Thyroid gland (tissue), 4 donors: Measurements from ENCODE around the gene DIP2C. TPM values are rescaled to one million over a fixed set of nuclear protein-coding genes. Genes with fewer than 3 reads are reported as not detected.
A peak's percentile ranks its signal among the peaks of the same experiment; 100 is the strongest.
"Not testable (repeated sequence)": the region's sequence is repeated elsewhere in the genome, so short reads cannot be mapped to it uniquely, and the experiment has no call there.

Source experiments
- DNase-seq, 2 donors: peaks; one replicate each; pipeline ENCODE4 v3.0.0-alpha.2; 2019
- H3K27ac ChIP-seq, 3 donors: fragments of 200-600 bp; sonication (generic); 1 replicate in 2 of 3; 2 replicates in 1 of 3; pipeline ENCODE4 v1.5.1; 2016 to 2019; ENCODE audit warnings: mild to moderate bottlenecking in 1 of 3, moderate library complexity in 1 of 3
- H3K27me3 ChIP-seq: fragments of 200-600 bp; sonication (generic); one replicate; pipeline ENCODE4 v1.5.1; 2019
- H3K36me3 ChIP-seq, 2 donors: fragments of 200-600 bp; sonication (generic); one replicate each; pipeline ENCODE4 v1.5.1; 2016 to 2019
- H3K4me1 ChIP-seq, 2 donors: fragments of 200-600 bp; sonication (generic); one replicate each; pipeline ENCODE4 v1.5.1; 2017 to 2019
- H3K4me3 ChIP-seq, 3 donors: fragments of 200-600 bp; sonication (generic); replicated peaks in 1 of 3; 1 replicate in 2 of 3; 2 replicates in 1 of 3; pipeline ENCODE4 v1.5.1; 2016; ENCODE audit warnings: mild to moderate bottlenecking in 1 of 3
- H3K9me3 ChIP-seq: fragments of 200-600 bp; sonication (generic); one replicate; pipeline ENCODE4 v1.5.1; 2017
- CTCF ChIP-seq, 6 experiments: fragments of 200-600 bp in 3 of 6; fragments of 450-650 bp in 3 of 6; sonication (generic) in 3 of 6; IDR thresholded peaks; one replicate each; pipeline ENCODE4 v1.5.1; 2016 to 2019; ENCODE audit warnings: antibody characterized with exemption in 6 of 6, mild to moderate bottlenecking in 2 of 6, inconsistent platforms in 1 of 6, moderate library complexity in 1 of 6
- POLR2A ChIP-seq, 2 donors: fragments of 450-650 bp; IDR thresholded peaks; one replicate each; pipeline ENCODE4 v1.6.1; 2017; ENCODE audit warnings: antibody characterized with exemption in 2 of 2, mild to moderate bottlenecking in 2 of 2, moderate library complexity in 1 of 2
- WGBS, 2 donors: methylation state at CpG; one replicate each; pipeline ENCODE4 v1.1.5; 2017; 5-methylcytosine and 5-hydroxymethylcytosine counted together
- intact Hi-C: fragments of 100-400 bp; cut with DNase I; formaldehyde crosslinking; loops from one replicate; pipeline ENCODE4 v1.15.1; 2023
- total RNA-seq, 4 donors: library from RNA; depleted of rRNA; stranded (reverse); fragments of >200 nt; gene quantifications; one replicate each; pipeline ENCODE4 v1.2.3, GENCODE V29; 2016

Gene DIP2C
- total RNA-seq, 4 donors from 2014 or later, result 11.4 to 14.6 (median 12.3) TPM

GRCh38 chr10:661597-662222, 27.8 kb downstream of the DIP2C start:
- intact Hi-C loops, result no loop called here
- TF ChIP-seq POLR2A (IDR thresholded peaks at IDR 0.05) (no peak), CTCF (IDR thresholded peaks at IDR 0.05) (no peak)
- Histone ChIP-seq H3K36me3 (no peaks in the 10 kb centered on the region), H3K9me3 (no peaks in the 10 kb centered on the region), H3K27ac (peak overlapping the region in 1 of 3 donors; percentile 73), H3K4me3 (no peak overlapping the region), H3K27me3 (no peaks in the 10 kb centered on the region), H3K4me1 (peaks cover 23 to 33% of the 10 kb centered on the region in 2 donors)
- no peak for DNase-seq
- 91% methylated on average over 16 of the region's 16 CpGs for WGBS, 2 donors

GRCh38 chr10:660970-661596, 28.4 kb downstream of the DIP2C start:
- H3K4me3 ChIP-seq, result no peak overlapping the region
- no peaks in the 10 kb centered on the region for H3K36me3 ChIP-seq
- intact Hi-C loops, result no loop called here
- peak; percentile 38 to 49 for DNase-seq
- H3K27me3 ChIP-seq, result no peaks in the 10 kb centered on the region
- peak overlapping the region; percentile 27 to 73 (median 67) for H3K27ac ChIP-seq
- no peaks in the 10 kb centered on the region for H3K9me3 ChIP-seq
- TF ChIP-seq POLR2A (IDR thresholded peaks at IDR 0.05), result no peak
- no peak for TF ChIP-seq CTCF (IDR thresholded peaks at IDR 0.05)
- H3K4me1 ChIP-seq, result peaks cover 23 to 33% of the 10 kb centered on the region in 2 donors
- WGBS, 2 donors, result 55 to 58% methylated on average over 14 of the region's 14 CpGs

GRCh38 chr10:660413-660969, 29.0 kb downstream of the DIP2C start:
- peak; percentile 44 to 67 for DNase-seq
- Histone ChIP-seq H3K27me3 (no peaks in the 10 kb centered on the region), H3K4me3 (no peak overlapping the region), H3K4me1 (peaks cover 23 to 33% of the 10 kb centered on the region in 2 donors), H3K27ac (peak overlapping the region; percentile 27 to 78 (median 73)), H3K9me3 (no peaks in the 10 kb centered on the region), H3K36me3 (no peaks in the 10 kb centered on the region)
- TF ChIP-seq POLR2A (IDR thresholded peaks at IDR 0.05) (no peak), CTCF (IDR thresholded peaks at IDR 0.05) (no peak)
- WGBS, 2 donors, result 35 to 42% methylated on average over 6 of the region's 6 CpGs
- intact Hi-C loops, result no loop called here

- TF ChIP-seq POLR2A (IDR thresholded peaks at IDR 0.05), result no peak
- TF ChIP-seq CTCF (IDR thresholded peaks at IDR 0.05), result no peak
- peaks cover 23 to 33% of the 10 kb centered on the region in 2 donors for H3K4me1 ChIP-seq
- WGBS, 2 donors, result 15 to 16% methylated on average over 9 of the region's 9 CpGs
- H3K27ac ChIP-seq, result peak overlapping the region; percentile 27 to 78 (median 73)
- H3K4me3 ChIP-seq, result no peak overlapping the region
- H3K36me3 ChIP-seq, result no peaks in the 10 kb centered on the region
- peak in 1 of 2 donors; percentile 22 for DNase-seq
- no peaks in the 10 kb centered on the region for H3K9me3 ChIP-seq
- intact Hi-C loops, result no loop called here
- H3K27me3 ChIP-seq, result no peaks in the 10 kb centered on the region
These were observed 29.8 kb downstream of the DIP2C start for GRCh38 chr10:659688-660141.

GRCh38 chr10:657816-658350, 31.6 kb downstream of the DIP2C start:
- H3K36me3 ChIP-seq, intact Hi-C loops, H3K27ac ChIP-seq, H3K27me3 ChIP-seq, H3K4me3 ChIP-seq, DNase-seq, H3K9me3 ChIP-seq: not testable (repeated sequence)
- 96 to 98% methylated on average over 7 to 8 of the region's 11 CpGs for WGBS, 2 donors
- peaks cover 23 to 33% of the 10 kb centered on the region in 2 donors for H3K4me1 ChIP-seq
